IMR-90 (cell line): ENCODE results near the gene OPTN. TPM values are rescaled to one million over a fixed set of nuclear protein-coding genes. Genes with fewer than 3 reads are reported as not detected.

Source experiments
- ATAC-seq: fragments of 200-7000 bp; cut with Tn5 transposase; 2 replicates; pipeline ENCODE4 v1.9.1; 2020; ENCODE audit warnings: low read depth, mild to moderate bottlenecking, moderate library complexity
- BruUV-seq: library from RNA; stranded (reverse); fragments of 400-500 nt; replicated peaks from 2 replicates; lab custom pipeline; 2021; lab: Mats Ljungman, UMichigan
- CTCF ChIA-PET: fragments of 300-600 bp; formaldehyde crosslinking; extraction: SDS; loops from one replicate; lab custom pipeline; 2021; ENCODE audit warnings: antibody characterized with exemption; lab: Yijun Ruan, JAX
- POLR2A ChIA-PET: fragments of 300-600 bp; sonication (Branson Sonifier 250); formaldehyde crosslinking; loops from one replicate; lab custom pipeline; 2022; ENCODE audit warnings: antibody characterized with exemption; ENCODE audit not compliant: unreplicated experiment; lab: Charles Lee
- DNase-seq: peaks from one replicate; pipeline ENCODE4 v3.0.0; 2013
- H2AFZ ChIP-seq: replicated peaks from 2 replicates; pipeline ENCODE3; 2013; ENCODE audit warnings: low read length, mild to moderate bottlenecking; ENCODE audit not compliant: poor library complexity
- H2AK5ac ChIP-seq: 2 replicates; pipeline ENCODE4 v1.6.1; 2013; ENCODE audit warnings: low read depth, low read length, inconsistent platforms
- H2AK9ac ChIP-seq: replicated peaks from 2 replicates; pipeline ENCODE3; 2013; ENCODE audit warnings: mild to moderate bottlenecking, low read depth, low read length, moderate library complexity; ENCODE audit not compliant: poor library complexity
- H2BK120ac ChIP-seq: 2 replicates; pipeline ENCODE4 v1.6.1; 2013; ENCODE audit warnings: low read depth, low read length, inconsistent platforms
- H2BK15ac ChIP-seq: 3 replicates; pipeline ENCODE4 v1.6.1; 2013; ENCODE audit warnings: low read depth, low read length, inconsistent platforms
- H2BK20ac ChIP-seq: 2 replicates; pipeline ENCODE4 v1.6.1; 2013; ENCODE audit warnings: low read depth, mild to moderate bottlenecking, inconsistent platforms, low read length, moderate library complexity
- H2BK5ac ChIP-seq: 2 replicates; pipeline ENCODE4 v1.6.1; 2013; ENCODE audit warnings: mild to moderate bottlenecking, low read depth, low read length, inconsistent platforms; ENCODE audit not compliant: poor library complexity, severe bottlenecking
- H3K14ac ChIP-seq: replicated peaks from 2 replicates; pipeline ENCODE4 v1.6.1; 2013; ENCODE audit warnings: low read depth, low read length, inconsistent platforms
- H3K18ac ChIP-seq: 2 replicates; pipeline ENCODE4 v1.6.1; 2013; ENCODE audit warnings: low read depth, low read length, control low read depth
- H3K23ac ChIP-seq: 2 replicates; pipeline ENCODE4 v1.6.1; 2013; ENCODE audit warnings: low read depth, low read length, inconsistent platforms
- H3K27ac ChIP-seq: 2 replicates; pipeline ENCODE4 v1.5.1; 2013; ENCODE audit warnings: mild to moderate bottlenecking, control low read depth, low read length; ENCODE audit not compliant: insufficient read depth
- H3K27me3 ChIP-seq: 2 replicates; pipeline ENCODE4 v1.6.1; 2013; ENCODE audit warnings: low read length; ENCODE audit not compliant: control insufficient read depth, insufficient read depth
- H3K36me3 ChIP-seq: 2 replicates; pipeline ENCODE4 v1.6.1; 2013; ENCODE audit warnings: low read length, mixed read lengths; ENCODE audit not compliant: control insufficient read depth, insufficient read depth
- H3K4ac ChIP-seq: 2 replicates; pipeline ENCODE4 v1.6.1; 2013; ENCODE audit warnings: low read depth, low read length, inconsistent platforms
- H3K4me1 ChIP-seq: 2 replicates; pipeline ENCODE4 v1.6.1; 2013; ENCODE audit warnings: low read length, mixed read lengths; ENCODE audit not compliant: control insufficient read depth, insufficient read depth
- H3K4me2 ChIP-seq: 2 replicates; pipeline ENCODE4 v1.6.1; 2013; ENCODE audit warnings: low read depth, mild to moderate bottlenecking, control low read depth, low read length, moderate library complexity
- H3K4me3 ChIP-seq: 2 replicates; pipeline ENCODE4 v1.5.1; 2013; ENCODE audit warnings: low read depth, mild to moderate bottlenecking, control low read depth, low read length, moderate library complexity; ENCODE audit not compliant: insufficient read depth
- H3K56ac ChIP-seq: 2 replicates; pipeline ENCODE4 v1.6.1; 2013; ENCODE audit warnings: low read length, inconsistent platforms; ENCODE audit not compliant: insufficient read depth; ENCODE audit errors: extremely low read depth
- H3K79me1 ChIP-seq, 2 experiments: 2 replicates each; pipeline ENCODE4 v1.6.1; 2013; ENCODE audit warnings: low read length in 2 of 2, inconsistent platforms in 1 of 2, low read depth in 1 of 2
- H3K9ac ChIP-seq: 2 replicates; pipeline ENCODE4 v1.6.1; 2013; ENCODE audit warnings: low read depth, low read length, control low read depth
- H3K9me1 ChIP-seq: 2 replicates; pipeline ENCODE4 v1.6.1; 2013; ENCODE audit warnings: low read length, inconsistent platforms; ENCODE audit not compliant: insufficient read depth
- H3K9me3 ChIP-seq: 2 replicates; pipeline ENCODE4 v1.6.1; 2013; ENCODE audit warnings: low read length; ENCODE audit not compliant: control insufficient read depth, insufficient read depth
- H4K20me1 ChIP-seq: 2 replicates; pipeline ENCODE4 v1.6.1; 2013; ENCODE audit warnings: low read length, inconsistent platforms; ENCODE audit not compliant: insufficient read depth
- H4K5ac ChIP-seq: 2 replicates; pipeline ENCODE4 v1.6.1; 2013; ENCODE audit warnings: mild to moderate bottlenecking, low read depth, low read length, control low read depth
- H4K8ac ChIP-seq, 2 experiments: 2 replicates each; pipeline ENCODE4 v1.6.1; 2013; ENCODE audit warnings: low read depth in 2 of 2, low read length in 2 of 2, control low read depth in 1 of 2, inconsistent platforms in 1 of 2
- H4K91ac ChIP-seq: 2 replicates; pipeline ENCODE4 v1.6.1; 2013; ENCODE audit warnings: low read depth, low read length, inconsistent platforms; ENCODE audit not compliant: insufficient read depth
- CTCF ChIP-seq: conservative IDR thresholded peaks from 2 replicates; pipeline ENCODE4 v1.5.1; 2012; ENCODE audit warnings: mild to moderate bottlenecking, low read depth, low read length, improper control_type of control experiment
- FOS ChIP-seq: fragments of 150-350 bp; IDR thresholded peaks from 2 replicates; pipeline ENCODE4 v1.6.1; 2016; ENCODE audit warnings: low read depth, low read length
- MAFK ChIP-seq: IDR thresholded peaks from 2 replicates; pipeline ENCODE4 v1.6.1; 2012; ENCODE audit warnings: low read depth, low read length, improper control_type of control experiment
- MAZ ChIP-seq: IDR thresholded peaks from 2 replicates; pipeline ENCODE4 v1.6.1; 2012; ENCODE audit warnings: low read depth, mild to moderate bottlenecking, low read length, improper control_type of control experiment, moderate library complexity, borderline replicate concordance
- MXI1 ChIP-seq: IDR thresholded peaks from 2 replicates; pipeline ENCODE4 v1.6.1; 2012; ENCODE audit warnings: low read depth, mild to moderate bottlenecking, low read length, moderate library complexity, borderline replicate concordance
- NFE2L2 ChIP-seq: fragments of 150-350 bp; IDR thresholded peaks from 2 replicates; pipeline ENCODE4 v1.6.1; 2016; ENCODE audit warnings: low read depth, mild to moderate bottlenecking, low read length
- RAD21 ChIP-seq: IDR thresholded peaks from 2 replicates; pipeline ENCODE4 v1.6.1; 2012; ENCODE audit warnings: low read length, improper control_type of control experiment
- RFX5 ChIP-seq: IDR thresholded peaks from 2 replicates; pipeline ENCODE4 v1.8.0; 2012; ENCODE audit warnings: low read depth, mild to moderate bottlenecking, low read length, moderate library complexity
- SMC3 ChIP-seq: fragments of 150-350 bp; IDR thresholded peaks from 2 replicates; pipeline ENCODE4 v1.6.1; 2016; ENCODE audit warnings: low read depth, mild to moderate bottlenecking, antibody characterized with exemption, low read length, moderate library complexity
- WGBS, 2 experiments: methylation state at CpG; one replicate each; pipeline versions ENCODE4 v1.1.5 to v1.1.7; 2013; ENCODE audit warnings: missing lambda C conversion rate in 2 of 2; ENCODE audit not compliant: insufficient read length in 1 of 2; ENCODE audit errors: extremely low coverage in 2 of 2; 5-methylcytosine and 5-hydroxymethylcytosine counted together
- dilution Hi-C: fragments of 300-500 bp; cut with HindIII; formaldehyde crosslinking; loops from one replicate; pipeline ENCODE4 v1.14.3; 2018; ENCODE audit warnings: low sequenced_read_pairs; ENCODE audit not compliant: unreplicated experiment
- in situ Hi-C: fragments of 300-500 bp; cut with MboI; formaldehyde crosslinking; loops from 3 replicates; pipeline ENCODE4 v1.14.3; 2019; ENCODE audit warnings: low sequenced_read_pairs, inconsistent platforms, mixed read lengths
- intact Hi-C: fragments of 100-400 bp; cut with micrococcal nuclease; formaldehyde crosslinking; loops from 2 replicates; pipeline ENCODE4 v1.10.0; 2022
- polyA plus RNA-seq, 3 experiments: library from polyadenylated mRNA; depleted of rRNA; stranded (reverse); fragments of >200 nt; gene quantifications; 2 replicates each; pipeline ENCODE4 v1.2.3, GENCODE V29; 2012; ENCODE audit warnings: low replicate concordance in 1 of 3
- total RNA-seq: library from RNA; depleted of rRNA; stranded (reverse); fragments of >200 nt; gene quantifications from 2 replicates; pipeline ENCODE4 v1.2.3, GENCODE V29; 2012
- TF ChIP-seq, protein P1 (sequence below): fragments of 150-350 bp; IDR thresholded peaks from 2 replicates; pipeline ENCODE4 v1.6.1; 2017; ENCODE audit warnings: mild to moderate bottlenecking, antibody characterized with exemption, low read length, low read depth

The OPTN gene
- total and polyA plus RNA-seq, 2 of the 4 experiments (the other 2 are of a cell fraction) = 34.8 to 41.4 TPM

DNA sequence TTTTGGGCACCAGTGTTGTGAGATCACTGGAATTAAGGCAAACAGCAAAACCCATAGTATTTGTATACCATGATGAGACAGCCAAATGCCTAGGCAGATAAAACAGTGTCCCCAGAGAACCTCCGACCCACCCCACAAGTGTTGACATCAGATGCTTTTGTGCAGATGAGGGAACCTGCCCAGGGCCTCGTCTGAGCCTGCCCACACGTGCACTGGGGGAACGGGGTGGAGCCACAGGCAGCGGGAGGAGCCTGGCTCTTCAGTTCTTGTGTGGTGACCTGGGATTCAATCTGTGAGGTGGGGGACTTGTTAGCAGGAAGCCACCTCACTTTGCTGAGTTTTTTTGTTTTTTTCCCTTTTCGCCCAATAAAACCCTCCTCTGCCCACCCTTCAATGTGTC lies 33.4 kb upstream of the OPTN start:
- no peak for ATAC-seq
- Histone ChIP-seq H3K27ac (no peak overlapping the region), H3K79me1 (no peaks in the 10 kb centered on the region), H3K36me3 (no peaks in the 10 kb centered on the region), H4K8ac (no peak overlapping the region), H3K4me3 (no peak overlapping the region), H3K27me3 (peaks cover 2% of the 10 kb centered on the region; the same call in 1 of the 2 replicates), H2AFZ (no peak overlapping the region), H3K9me3 (peaks cover 2% of the 10 kb centered on the region; the same call in 1 of the 2 replicates), H2BK15ac (no peak overlapping the region), H3K14ac (no peak overlapping the region), H4K5ac (no peak overlapping the region), H2BK5ac (no peak overlapping the region), H2AK9ac (no peak overlapping the region), H2BK20ac (no peak overlapping the region), H3K4me1 (no peaks in the 10 kb centered on the region), H3K23ac (no peak overlapping the region), H2BK120ac (no peak overlapping the region), H2AK5ac (no peak overlapping the region), H3K18ac (no peak overlapping the region), H3K56ac (no peak overlapping the region), H4K91ac (no peak overlapping the region), H3K4ac (no peak overlapping the region), H4K20me1 (no peaks in the 10 kb centered on the region), H3K9me1 (no peaks in the 10 kb centered on the region), H3K4me2 (no peak overlapping the region), H3K9ac (no peak overlapping the region)
- no TSS peak for BruUV-seq
- intact Hi-C loops (no loop called here), in situ Hi-C loops (loop anchor here (25.0 kb wide), 2 partner anchors 354 to 804 kb away; no protein-coding TSS in a partner anchor), dilution Hi-C loops (no loop called here)
- ChIA-PET POLR2A (no interaction called here), CTCF (no interaction called here)
- no peak for TF ChIP-seq MAFK
- no peak for TF ChIP-seq RAD21
- no peak for TF ChIP-seq MAZ
- TF ChIP-seq RFX5 = no peak
- TF ChIP-seq FOS = no peak
- TF ChIP-seq CTCF = no peak
- TF ChIP-seq MXI1 = no peak
- TF ChIP-seq, protein P1, sequence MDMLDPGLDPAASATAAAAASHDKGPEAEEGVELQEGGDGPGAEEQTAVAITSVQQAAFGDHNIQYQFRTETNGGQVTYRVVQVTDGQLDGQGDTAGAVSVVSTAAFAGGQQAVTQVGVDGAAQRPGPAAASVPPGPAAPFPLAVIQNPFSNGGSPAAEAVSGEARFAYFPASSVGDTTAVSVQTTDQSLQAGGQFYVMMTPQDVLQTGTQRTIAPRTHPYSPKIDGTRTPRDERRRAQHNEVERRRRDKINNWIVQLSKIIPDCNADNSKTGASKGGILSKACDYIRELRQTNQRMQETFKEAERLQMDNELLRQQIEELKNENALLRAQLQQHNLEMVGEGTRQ = no peak
- no peak for TF ChIP-seq SMC3
- TF ChIP-seq NFE2L2 = no peak
- DNase-seq = no peak
- no CpG with 5 or more reads among the region's 6 CpGs for WGBS, 2 experiments
